GM15510 (cell line): ENCODE measurements around the gene CAVIN4.

ENCODE experiments used
- POLR2A ChIP-seq: IDR thresholded peaks from 3 replicates; pipeline ENCODE4 v1.6.1; 2011; ENCODE audit warnings: borderline replicate concordance; ENCODE audit not compliant: insufficient read length; ENCODE audit errors: extremely low read depth

The CAVIN4 gene, protein sequence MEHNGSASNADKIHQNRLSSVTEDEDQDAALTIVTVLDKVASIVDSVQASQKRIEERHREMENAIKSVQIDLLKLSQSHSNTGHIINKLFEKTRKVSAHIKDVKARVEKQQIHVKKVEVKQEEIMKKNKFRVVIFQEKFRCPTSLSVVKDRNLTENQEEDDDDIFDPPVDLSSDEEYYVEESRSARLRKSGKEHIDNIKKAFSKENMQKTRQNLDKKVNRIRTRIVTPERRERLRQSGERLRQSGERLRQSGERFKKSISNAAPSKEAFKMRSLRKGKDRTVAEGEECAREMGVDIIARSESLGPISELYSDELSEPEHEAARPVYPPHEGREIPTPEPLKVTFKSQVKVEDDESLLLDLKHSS

GRCh38 chr9:100577776-100578448 lies at the start of gene CAVIN4:
TSS of gene CAVIN4 (plus strand) at chr9:100578079. CDS start at chr9:100578144, 65 bp downstream.
- TF ChIP-seq POLR2A, result no peak

GRCh38 chr9:100534401-100534800 lies 43.5 kb upstream of the CAVIN4 start:
- TF ChIP-seq POLR2A, result no peak

DNA sequence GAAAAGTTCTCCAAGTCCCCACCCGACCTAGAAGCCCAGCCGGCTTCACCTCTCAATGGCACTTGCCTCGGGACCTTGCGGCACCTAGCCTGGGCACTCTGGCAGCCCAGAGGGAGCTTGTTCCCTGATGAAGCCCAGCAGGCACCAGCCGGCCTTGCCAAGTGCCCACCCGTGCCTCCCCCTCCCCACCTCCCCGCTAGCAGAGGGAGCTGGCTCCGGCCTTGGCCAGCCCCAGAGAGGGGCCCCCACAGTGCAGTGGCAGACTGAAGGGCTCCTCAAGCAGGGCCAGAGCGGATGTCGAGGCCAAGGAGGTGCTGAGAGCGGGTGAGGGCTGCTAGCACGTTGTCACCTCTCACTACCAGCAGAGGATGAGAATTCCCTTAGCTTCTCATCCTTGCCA lies 37.6 kb upstream of the CAVIN4 start:
- TF ChIP-seq POLR2A, result no peak

- no peak for TF ChIP-seq POLR2A
Measured at GRCh38 chr9:100549048-100549447, 28.8 kb upstream of the CAVIN4 start.

DNA sequence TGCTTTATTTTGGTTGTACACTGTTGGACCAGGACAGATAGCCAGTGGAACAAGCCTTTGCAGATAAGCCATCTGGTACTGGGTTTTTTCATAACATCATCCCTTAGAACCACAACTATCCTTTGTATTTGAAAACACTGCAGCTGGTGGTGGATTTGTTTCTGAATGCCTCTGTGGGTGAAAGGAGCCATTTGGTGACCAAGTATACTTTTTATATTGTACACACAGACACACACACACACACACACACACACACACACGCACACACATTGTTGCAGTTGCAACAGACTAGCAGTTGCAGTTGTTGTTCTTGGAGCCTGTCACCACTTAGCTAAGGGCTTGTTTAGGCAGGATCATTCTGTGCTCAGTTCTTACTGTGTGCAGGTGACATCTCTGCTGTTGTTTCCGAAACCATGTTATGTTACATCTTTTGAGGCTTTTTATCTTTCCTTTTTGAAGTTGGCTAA lies 22.9 kb upstream of the CAVIN4 start:
- no peak for TF ChIP-seq POLR2A

- TF ChIP-seq POLR2A, result no peak
Measured at GRCh38 chr9:100555471-100555870, 22.4 kb upstream of the CAVIN4 start.

DNA sequence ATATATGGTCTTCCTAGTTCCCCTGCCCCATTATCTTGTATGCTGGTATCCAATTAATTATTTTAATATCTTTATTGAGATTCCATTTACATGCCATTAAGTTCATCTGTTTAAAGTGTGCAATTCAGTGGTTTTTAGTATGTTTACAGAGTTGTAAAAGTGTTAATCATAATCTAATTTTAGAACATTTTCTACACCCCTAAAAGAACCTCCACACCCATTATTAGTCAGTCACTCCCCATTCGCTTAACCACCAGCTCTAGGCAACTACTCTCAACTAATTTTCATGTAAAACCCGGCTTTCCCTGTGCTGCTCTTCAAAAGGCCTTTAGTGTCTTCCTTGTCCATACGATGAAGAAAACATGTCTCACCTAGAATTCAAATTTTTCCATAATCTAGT lies 20.8 kb upstream of the CAVIN4 start:
- TF ChIP-seq POLR2A, result no peak

GRCh38 chr9:100561256-100561655 lies 16.6 kb upstream of the CAVIN4 start:
- TF ChIP-seq POLR2A, result no peak

DNA sequence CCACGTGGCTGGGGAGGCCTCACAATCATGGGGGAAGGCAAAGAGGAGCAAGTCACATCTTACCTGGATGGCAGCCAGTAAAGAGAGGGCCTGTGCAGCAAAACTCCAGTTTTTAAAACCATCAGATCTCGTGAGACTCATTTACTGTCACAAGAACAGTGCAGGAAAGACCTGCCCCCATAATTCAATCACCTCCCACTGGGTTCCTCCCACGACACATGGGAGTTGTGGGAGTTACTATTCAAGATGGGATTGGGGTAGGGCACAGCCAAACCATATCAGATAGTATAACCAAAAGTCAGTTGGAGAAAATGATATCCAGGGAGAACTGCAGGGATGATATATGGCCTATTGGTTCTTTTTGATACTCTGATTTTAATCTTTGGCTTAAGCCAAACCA lies 10.0 kb upstream of the CAVIN4 start:
- no peak for TF ChIP-seq POLR2A

DNA sequence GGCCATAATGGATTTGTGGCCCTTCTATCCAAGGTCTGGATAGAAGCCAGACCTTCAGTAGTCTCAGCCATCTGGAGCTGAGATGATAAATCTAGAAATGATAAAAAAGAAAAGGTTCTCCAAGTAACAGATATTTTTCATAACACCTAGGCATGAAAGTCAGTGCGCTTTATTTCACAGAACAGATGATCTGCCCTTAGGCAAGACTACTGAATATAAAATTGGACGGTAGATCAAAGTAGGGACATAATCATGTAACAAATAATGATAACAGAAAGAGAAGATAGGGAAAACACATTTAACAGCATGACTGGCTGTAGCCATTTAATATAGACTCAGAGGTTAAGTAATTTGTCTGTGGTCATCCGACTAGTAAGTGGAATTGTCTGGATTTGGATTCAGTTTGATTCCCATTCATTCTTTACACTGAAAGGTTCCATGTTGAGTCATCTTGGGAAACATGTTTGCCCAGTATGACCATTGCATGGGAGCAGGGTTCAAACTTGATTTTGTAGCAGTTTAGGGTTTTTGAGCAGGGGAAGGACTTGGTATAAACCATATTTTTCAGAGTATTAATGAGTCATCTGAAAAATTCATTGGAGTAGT lies 4.1 kb upstream of the CAVIN4 start:
- TF ChIP-seq POLR2A, result no peak

DNA sequence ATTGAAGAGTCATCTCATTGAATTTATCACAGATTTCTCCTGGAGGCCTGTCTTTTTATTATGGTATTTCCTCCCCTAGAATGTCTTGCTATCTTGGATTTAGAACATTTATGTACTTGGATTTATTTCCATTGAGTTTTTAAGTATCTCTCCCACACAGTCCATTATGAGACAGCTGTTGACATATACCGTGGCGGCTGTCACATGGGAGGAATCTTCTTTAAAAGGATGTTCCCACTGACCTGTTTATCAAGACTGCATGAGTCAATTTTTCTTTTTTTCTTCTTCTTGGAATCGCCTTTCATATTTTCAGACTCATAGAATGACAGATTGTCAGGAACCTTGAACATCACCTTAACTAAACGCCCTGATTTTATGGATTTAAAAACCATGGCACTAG lies 2.9 kb upstream of the CAVIN4 start:
- no peak for TF ChIP-seq POLR2A

DNA sequence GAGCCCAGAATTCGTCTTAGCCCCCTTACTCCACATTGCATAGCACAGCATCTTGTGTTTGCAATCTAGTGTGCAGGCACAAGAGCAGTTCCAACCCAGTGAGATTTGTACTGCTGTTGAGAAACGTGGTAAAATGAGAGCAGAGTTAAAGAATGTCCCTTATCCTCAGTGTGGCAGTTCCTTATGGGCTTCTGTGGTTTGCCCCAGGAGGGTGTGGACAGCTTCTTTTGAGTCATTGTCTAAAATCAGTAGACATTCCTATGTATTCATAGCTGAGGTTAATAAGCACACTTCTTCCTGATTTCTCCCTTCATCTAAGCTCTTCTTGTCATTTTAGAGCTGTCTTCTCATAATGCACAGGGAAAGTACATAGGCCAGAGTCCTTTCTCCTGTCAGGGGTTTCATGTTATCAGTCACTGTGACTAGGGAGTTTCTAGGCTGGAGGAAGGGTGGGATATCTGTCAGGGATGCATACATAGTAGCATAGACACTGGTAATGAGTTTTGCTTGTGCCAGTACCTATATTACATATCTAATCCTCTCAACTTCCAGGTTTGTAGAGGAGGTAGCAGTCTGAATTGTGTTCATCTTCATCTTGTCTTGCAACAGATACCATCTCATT lies 2.0 kb upstream of the CAVIN4 start:
- no peak for TF ChIP-seq POLR2A

- TF ChIP-seq POLR2A, result no peak
Measured at GRCh38 chr9:100578610-100579009, 731 bp downstream of the CAVIN4 start.

- TF ChIP-seq POLR2A, result no peak
Measured at GRCh38 chr9:100579665-100580064, 1.8 kb downstream of the CAVIN4 start.

DNA sequence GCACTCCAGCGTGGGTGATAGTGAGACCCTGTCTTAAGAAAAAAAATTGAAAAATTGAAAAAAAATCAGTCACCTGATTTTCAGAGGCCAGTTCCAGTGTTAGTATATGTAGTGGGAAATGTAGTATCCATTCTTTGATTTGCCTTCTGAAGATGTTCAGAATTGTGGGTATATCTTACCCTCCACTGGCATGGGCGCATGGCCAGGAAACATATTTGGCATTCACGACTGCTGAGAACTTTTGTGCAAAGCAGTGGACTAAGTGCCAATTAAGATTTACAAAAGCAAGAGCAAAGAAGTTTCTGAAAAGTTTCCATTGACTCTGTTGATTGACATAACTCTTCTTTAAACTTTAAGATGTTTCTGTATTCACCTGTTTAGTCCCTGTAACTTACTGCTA lies 2.4 kb downstream of the CAVIN4 start:
- no peak for TF ChIP-seq POLR2A

DNA sequence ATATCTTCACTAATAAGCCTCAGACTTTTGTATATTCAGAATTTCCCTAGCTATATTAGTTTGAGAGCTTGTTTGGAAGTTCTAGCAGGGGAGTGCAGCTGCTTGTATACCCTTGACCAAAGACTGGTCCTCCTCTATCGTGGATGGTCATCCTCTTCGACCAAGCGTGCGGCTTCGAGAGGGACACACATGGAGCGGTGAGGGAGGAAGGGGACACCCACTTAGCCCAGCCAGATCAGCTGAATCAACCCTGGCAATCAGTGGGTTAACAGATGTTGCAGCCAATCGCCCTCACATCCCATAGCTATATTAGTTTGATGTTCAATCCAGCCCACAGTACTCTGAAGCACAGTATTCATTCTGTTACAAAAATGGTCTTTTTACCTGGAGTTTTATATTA lies 3.2 kb downstream of the CAVIN4 start:
- no peak for TF ChIP-seq POLR2A

GRCh38 chr9:100581661-100582060 lies 3.8 kb downstream of the CAVIN4 start:
- TF ChIP-seq POLR2A, result no peak
